Measurements from ENCODE around the gene UBQLN4. TPM values are rescaled to one million over a fixed set of nuclear protein-coding genes. Genes with fewer than 3 reads are reported as not detected.

UBQLN4 gene
- total RNA-seq, 3 donors from 2014 or later (not counting 1 experiment from before 2014, with no cell fraction given): 14.4 to 23.5 (median 23.5) TPM

DNA sequence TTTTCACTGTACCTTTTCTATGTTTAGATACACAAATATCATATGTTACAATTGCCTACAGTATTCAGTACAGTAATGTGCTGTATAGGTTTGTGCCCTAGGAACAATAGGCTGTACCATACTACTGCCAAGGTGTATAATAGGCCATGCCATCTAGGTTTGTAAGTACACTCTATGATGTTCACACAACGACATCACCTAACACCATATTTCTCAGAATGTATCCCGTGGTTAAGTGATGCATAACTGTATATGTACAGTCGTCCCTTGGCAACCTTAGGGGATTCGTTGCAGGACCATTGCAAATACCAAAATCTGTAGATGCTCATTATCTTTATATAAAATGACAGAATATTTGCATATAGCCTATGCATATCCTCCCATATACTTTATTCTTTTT, 27.0 kb downstream of the UBQLN4 start:
- ATAC-seq: no peak
- H3K27ac Mint-ChIP-seq: no peak overlapping the region

DNA sequence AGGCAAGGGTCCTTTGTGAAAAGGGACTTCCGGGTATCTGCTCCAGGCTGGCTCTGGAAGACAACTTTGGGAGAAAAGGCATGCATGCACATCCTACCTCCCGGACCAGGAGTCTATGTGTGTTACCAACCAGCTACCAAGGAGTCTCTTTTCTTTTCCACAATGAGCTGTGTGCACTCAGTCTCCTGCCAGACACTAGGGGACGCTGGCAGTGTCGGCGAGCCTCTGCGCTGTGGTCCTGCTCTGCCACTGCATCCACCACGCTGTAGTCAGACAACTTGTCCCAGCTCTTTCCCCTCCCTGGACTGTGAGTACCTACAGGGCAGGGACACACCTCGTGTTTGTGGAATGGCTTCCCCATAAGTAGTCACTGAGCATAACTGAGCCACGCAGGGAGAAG, 27.7 kb downstream of the UBQLN4 start:
- TF ChIP-seq, protein P1, sequence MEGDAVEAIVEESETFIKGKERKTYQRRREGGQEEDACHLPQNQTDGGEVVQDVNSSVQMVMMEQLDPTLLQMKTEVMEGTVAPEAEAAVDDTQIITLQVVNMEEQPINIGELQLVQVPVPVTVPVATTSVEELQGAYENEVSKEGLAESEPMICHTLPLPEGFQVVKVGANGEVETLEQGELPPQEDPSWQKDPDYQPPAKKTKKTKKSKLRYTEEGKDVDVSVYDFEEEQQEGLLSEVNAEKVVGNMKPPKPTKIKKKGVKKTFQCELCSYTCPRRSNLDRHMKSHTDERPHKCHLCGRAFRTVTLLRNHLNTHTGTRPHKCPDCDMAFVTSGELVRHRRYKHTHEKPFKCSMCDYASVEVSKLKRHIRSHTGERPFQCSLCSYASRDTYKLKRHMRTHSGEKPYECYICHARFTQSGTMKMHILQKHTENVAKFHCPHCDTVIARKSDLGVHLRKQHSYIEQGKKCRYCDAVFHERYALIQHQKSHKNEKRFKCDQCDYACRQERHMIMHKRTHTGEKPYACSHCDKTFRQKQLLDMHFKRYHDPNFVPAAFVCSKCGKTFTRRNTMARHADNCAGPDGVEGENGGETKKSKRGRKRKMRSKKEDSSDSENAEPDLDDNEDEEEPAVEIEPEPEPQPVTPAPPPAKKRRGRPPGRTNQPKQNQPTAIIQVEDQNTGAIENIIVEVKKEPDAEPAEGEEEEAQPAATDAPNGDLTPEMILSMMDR (IDR thresholded peaks at IDR 0.05): peak; percentile 18
- Mint-ChIP-seq H3K4me3 (no peak overlapping the region), H3K27me3 (ENCODE audit: low read depth in 2 of 2) (peaks cover 7 to 8% of the 10 kb centered on the region in 2 donors), H3K4me1 (no peaks in the 10 kb centered on the region), H3K36me3 (no peaks in the 10 kb centered on the region), H3K9me3 (no peaks in the 10 kb centered on the region), H3K27ac (no peak overlapping the region)
- DNase-seq (peak in 1 of 2 donors; percentile 61), ATAC-seq (peak; percentile 70 to 84 (median 73))
- Histone ChIP-seq H3K4me3 (ENCODE audit: low read length) (no peak overlapping the region), H3K36me3 (ENCODE audit: control insufficient read depth, insufficient read depth, low read length) (no peaks in the 10 kb centered on the region), H3K9me3 (ENCODE audit: control insufficient read depth, insufficient read depth, low read length) (no peaks in the 10 kb centered on the region), H3K27ac (ENCODE audit: low read length) (no peak overlapping the region), H3K4me1 (ENCODE audit: control insufficient read depth, insufficient read depth, low read length) (peaks cover 3% of the 10 kb centered on the region), H3K27me3 (ENCODE audit: control insufficient read depth, insufficient read depth, low read length) (no peaks in the 10 kb centered on the region)
- intact Hi-C loops (cut with micrococcal nuclease): no loop called here
- 17% methylated on average over 9 of the region's 9 CpGs for WGBS (ENCODE audit: insufficient coverage)

More for the DNA sequence above, 27.0 kb downstream of the UBQLN4 start:
- Histone ChIP-seq H3K36me3 (ENCODE audit: control insufficient read depth, insufficient read depth, low read length) (no peaks in the 10 kb centered on the region), H3K4me1 (ENCODE audit: control insufficient read depth, insufficient read depth, low read length) (no peaks in the 10 kb centered on the region), H3K27ac (ENCODE audit: low read length) (no peak overlapping the region), H3K27me3 (ENCODE audit: control insufficient read depth, insufficient read depth, low read length) (no peaks in the 10 kb centered on the region), H3K4me3 (ENCODE audit: low read length) (no peak overlapping the region), H3K9me3 (ENCODE audit: control insufficient read depth, insufficient read depth, low read length) (no peaks in the 10 kb centered on the region)
- Mint-ChIP-seq H3K4me1 (no peaks in the 10 kb centered on the region), H3K9me3 (no peaks in the 10 kb centered on the region), H3K4me3 (no peak overlapping the region), H3K36me3 (no peaks in the 10 kb centered on the region), H3K27me3 (ENCODE audit: low read depth in 2 of 2) (peaks cover 7 to 8% of the 10 kb centered on the region in 2 donors)
- 88% methylated on average over 4 of the region's 4 CpGs for WGBS (ENCODE audit: insufficient coverage)
- intact Hi-C loops (cut with micrococcal nuclease): no loop called here
- TF ChIP-seq, protein P1 (IDR thresholded peaks at IDR 0.05): no peak
- no peak for DNase-seq

DNA sequence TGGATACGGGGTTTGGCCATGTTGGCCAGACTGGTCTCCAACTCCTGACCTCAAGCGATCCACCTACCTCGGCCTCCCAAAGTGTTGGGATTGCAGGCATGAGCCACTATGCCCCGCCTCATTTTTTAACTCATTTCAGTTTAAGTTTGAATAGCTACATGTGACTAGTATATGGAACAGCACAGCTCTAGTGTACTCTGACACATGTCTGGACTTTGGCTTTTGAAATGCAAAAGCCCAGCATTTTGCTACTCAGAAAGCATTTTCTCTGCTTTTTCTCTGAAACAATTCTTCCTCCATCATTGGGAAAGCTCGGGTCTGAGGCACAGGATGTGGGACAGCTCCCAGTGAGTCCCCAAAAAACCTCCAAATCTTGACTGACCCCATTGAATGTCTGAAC, 28.8 kb downstream of the UBQLN4 start:
- H3K36me3 ChIP-seq (ENCODE audit: control insufficient read depth, insufficient read depth, low read length): no peaks in the 10 kb centered on the region
- Mint-ChIP-seq H3K36me3 (no peaks in the 10 kb centered on the region), H3K27me3 (ENCODE audit: low read depth in 2 of 2) (peaks cover 7 to 8% of the 10 kb centered on the region in 2 donors), H3K27ac (no peak overlapping the region), H3K4me1 (peaks cover 7% of the 10 kb centered on the region in 2 donors), H3K9me3 (no peaks in the 10 kb centered on the region), H3K4me3 (no peak overlapping the region)
- H3K27ac ChIP-seq (ENCODE audit: low read length): no peak overlapping the region
- ATAC-seq (no peak), DNase-seq (no peak)
- WGBS (ENCODE audit: insufficient coverage): 91% methylated on average over 5 of the region's 5 CpGs
- no peak overlapping the region for H3K4me3 ChIP-seq (ENCODE audit: low read length)
- H3K27me3 ChIP-seq (ENCODE audit: control insufficient read depth, insufficient read depth, low read length): no peaks in the 10 kb centered on the region
- no peaks in the 10 kb centered on the region for H3K9me3 ChIP-seq (ENCODE audit: control insufficient read depth, insufficient read depth, low read length)
- intact Hi-C loops (cut with micrococcal nuclease): no loop called here
- TF ChIP-seq, protein P1 (IDR thresholded peaks at IDR 0.05): no peak
- H3K4me1 ChIP-seq (ENCODE audit: control insufficient read depth, insufficient read depth, low read length): peaks cover 10% of the 10 kb centered on the region

DNA sequence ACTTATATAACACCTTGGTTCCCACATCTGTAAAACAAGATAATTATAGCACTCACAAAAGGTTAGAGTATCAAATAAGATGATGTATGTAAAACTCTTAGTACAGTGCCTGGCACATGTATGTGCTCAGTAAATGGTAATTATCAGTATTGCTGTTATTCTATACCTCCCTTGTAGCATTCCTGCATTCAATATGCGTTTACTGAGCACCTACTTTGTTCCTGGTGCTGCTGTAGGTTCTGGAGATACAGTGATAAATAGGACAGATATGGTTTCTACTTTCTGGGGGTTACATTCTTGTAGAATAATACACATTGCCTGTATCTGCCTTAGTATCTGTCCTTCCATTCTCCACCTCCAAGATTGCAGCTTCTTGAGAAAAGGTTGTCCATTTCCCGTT, 31.6 kb downstream of the UBQLN4 start:
- intact Hi-C loops (cut with micrococcal nuclease): loop anchor here (1.0 kb wide), 1 partner anchor 32 kb away; the partner anchor contains the start of gene LAMTOR2
- ATAC-seq: no peak
- 68% methylated on average over 1 of the region's 2 CpGs for WGBS (ENCODE audit: insufficient coverage)
- TF ChIP-seq, protein P1 (IDR thresholded peaks at IDR 0.05): no peak
- H3K9me3 ChIP-seq (ENCODE audit: control insufficient read depth, insufficient read depth, low read length): no peaks in the 10 kb centered on the region
- no peaks in the 10 kb centered on the region for H3K27me3 ChIP-seq (ENCODE audit: control insufficient read depth, insufficient read depth, low read length)
- H3K27me3 Mint-ChIP-seq (ENCODE audit: low read depth in 2 of 2): peaks cover 7 to 8% of the 10 kb centered on the region in 2 donors
- H3K9me3 Mint-ChIP-seq: no peaks in the 10 kb centered on the region
- H3K27ac ChIP-seq (ENCODE audit: low read length): no peak overlapping the region
- peaks cover 17 to 21% of the 10 kb centered on the region in 2 donors for H3K4me1 Mint-ChIP-seq
- no peak for DNase-seq
- peak overlapping the region; percentile 53 for H3K4me3 Mint-ChIP-seq
- H3K36me3 Mint-ChIP-seq: no peaks in the 10 kb centered on the region
- H3K4me1 ChIP-seq (ENCODE audit: control insufficient read depth, insufficient read depth, low read length): peaks cover 13% of the 10 kb centered on the region
- no peak overlapping the region for H3K27ac Mint-ChIP-seq
- peaks cover 12% of the 10 kb centered on the region for H3K36me3 ChIP-seq (ENCODE audit: control insufficient read depth, insufficient read depth, low read length)
- no peak overlapping the region for H3K4me3 ChIP-seq (ENCODE audit: low read length)

Data from natural killer cell (primary cell).